Mononuclear cell (primary cell): ENCODE data around the gene LSM4. TPM values are rescaled to one million over a fixed set of nuclear protein-coding genes. Genes with fewer than 3 reads are reported as not detected.

Source experiments
- H3K27me3 ChIP-seq: 2 replicates; pipeline ENCODE4 v1.6.0; 2011; ENCODE audit warnings: low read length, control low read depth; ENCODE audit not compliant: insufficient read depth
- H3K4me1 ChIP-seq: 2 replicates; pipeline ENCODE4 v1.5.1; 2011; ENCODE audit warnings: mild to moderate bottlenecking, low read length, control low read depth; ENCODE audit not compliant: insufficient read depth
- H3K4me3 ChIP-seq: 2 replicates; pipeline ENCODE4 v1.5.1; 2011; ENCODE audit warnings: mild to moderate bottlenecking, low read length, moderate library complexity
- H3K9me3 ChIP-seq: 2 replicates; pipeline ENCODE4 v1.5.1; 2011; ENCODE audit warnings: low read depth, mild to moderate bottlenecking, control low read depth, low read length
- total RNA-seq: library from RNA; depleted of rRNA; stranded (reverse); fragments of >200 nt; gene quantifications from one replicate; pipeline ENCODE4 v1.2.3, GENCODE V29; 2012

Gene LSM4
- total RNA-seq, 1 donor = 62.4 TPM

DNA sequence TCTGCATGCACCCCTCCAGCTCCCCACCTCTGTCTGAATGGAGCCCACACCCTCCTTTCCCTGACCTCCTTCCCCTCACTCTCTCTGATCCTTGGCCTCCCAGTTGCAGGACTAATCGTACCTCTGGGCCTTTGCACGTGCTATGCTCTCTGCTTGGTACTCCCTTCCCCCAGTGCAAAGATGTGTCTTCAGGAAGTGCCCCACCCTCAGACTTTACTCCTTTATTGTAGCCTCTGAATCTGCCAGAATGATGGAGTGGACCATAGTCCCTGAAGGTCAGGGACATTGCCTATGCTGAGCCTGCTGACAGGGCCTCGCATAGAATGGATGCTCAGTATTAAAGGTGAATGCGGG is 40.1 kb downstream of the LSM4 start:
- no peaks in the 10 kb centered on the region for H3K27me3 ChIP-seq
- H3K4me1 ChIP-seq = peaks cover 46% of the 10 kb centered on the region
- H3K9me3 ChIP-seq = no peaks in the 10 kb centered on the region
- no peak overlapping the region for H3K4me3 ChIP-seq

DNA sequence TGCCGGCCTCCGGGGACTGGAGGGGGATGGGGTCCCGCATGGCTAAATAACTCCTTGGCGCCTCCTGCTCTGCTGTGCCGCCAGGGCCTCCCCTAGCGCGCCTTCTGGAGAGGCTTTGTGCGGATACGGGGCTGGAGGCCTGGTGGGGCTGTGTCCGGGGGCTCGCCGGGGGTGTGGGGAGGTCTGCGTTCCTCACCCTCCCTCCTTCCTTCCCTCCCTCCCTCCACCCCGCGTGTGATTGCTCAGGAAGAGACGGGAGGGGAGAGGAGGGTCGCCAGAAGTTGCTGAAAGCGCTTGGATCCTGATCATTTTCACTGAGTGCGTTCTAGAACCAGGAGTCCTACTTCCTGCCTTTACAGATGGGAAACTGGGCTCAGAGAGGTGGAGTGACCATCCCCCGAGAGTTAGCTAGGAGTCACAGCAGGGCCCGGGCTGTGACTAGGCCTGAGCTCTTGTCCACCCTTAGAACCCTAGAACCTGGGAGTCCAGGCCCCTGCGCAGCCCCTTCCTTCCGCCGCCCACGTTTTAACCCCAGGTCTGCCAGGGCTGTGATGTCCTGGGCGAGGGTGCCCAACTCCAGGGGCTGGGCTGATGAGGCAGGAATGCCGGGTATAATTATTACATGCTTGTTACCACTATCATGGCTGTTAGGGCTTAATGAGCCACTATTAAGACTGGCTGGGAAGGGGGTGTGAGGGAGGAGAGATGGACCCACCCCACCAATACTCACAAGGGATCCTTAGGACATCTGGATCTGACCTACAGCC is 40.7 kb downstream of the LSM4 start:
- Histone ChIP-seq H3K4me3 (peak overlapping the region; percentile 55), H3K27me3 (no peaks in the 10 kb centered on the region), H3K4me1 (peaks cover 49% of the 10 kb centered on the region), H3K9me3 (no peaks in the 10 kb centered on the region)

DNA sequence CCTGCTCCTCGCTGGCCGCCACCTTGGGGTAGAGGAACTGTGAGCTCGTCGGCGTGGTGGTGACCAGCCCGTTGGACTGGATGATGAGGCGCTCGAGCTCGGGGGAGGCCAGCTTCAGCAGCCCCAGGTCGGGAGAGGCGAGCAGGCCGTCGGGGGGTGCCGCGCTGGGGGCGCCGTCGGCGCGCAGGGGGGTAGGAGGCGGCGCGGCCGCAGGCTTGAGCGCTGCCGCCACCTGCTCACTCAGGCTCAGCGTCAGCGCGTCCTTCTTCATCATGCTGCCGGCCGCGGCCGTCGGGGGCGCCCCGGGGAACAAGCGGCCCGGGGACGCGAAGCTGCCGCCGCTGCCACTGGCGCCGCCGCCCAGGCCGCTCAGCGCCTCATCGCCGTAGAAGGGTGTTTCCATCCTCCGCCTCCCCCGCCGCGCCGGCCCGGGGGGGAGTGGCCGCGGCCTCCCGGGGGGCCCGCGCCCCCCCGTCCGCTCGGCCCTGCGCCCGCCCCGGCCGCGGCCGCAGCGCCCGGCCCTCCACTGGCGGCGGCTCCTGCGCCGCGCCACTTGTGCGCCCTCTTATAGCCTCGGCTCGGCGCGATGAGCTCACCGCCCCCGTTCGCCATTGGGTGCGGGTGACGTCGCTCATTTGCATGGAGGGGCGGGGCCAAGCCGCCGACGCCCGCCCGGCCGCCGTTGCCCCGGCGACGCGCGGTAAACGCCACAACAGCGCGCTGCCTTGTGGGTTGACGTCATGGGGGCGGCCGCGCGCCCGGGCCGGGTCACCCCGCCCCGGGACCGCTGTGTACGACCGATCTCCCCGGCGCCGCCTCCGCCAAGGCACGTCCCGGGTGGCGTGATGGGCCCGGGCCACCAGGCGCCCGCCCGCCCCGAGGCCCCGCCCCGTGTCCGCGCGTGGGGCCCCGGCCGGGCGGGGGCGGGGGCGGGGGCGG is 41.5 kb downstream of the LSM4 start, which contains the start of gene JUND:
Gene JUND (minus strand): TSS at position 541 of the 939 bp plus-strand sequence. CDS start 138 bp downstream, at position 403.
- Histone ChIP-seq H3K27me3 (no peaks in the 10 kb centered on the region), H3K9me3 (no peaks in the 10 kb centered on the region), H3K4me1 (peaks cover 51% of the 10 kb centered on the region), H3K4me3 (peak within 1 kb of the TSS; percentile 93)

DNA sequence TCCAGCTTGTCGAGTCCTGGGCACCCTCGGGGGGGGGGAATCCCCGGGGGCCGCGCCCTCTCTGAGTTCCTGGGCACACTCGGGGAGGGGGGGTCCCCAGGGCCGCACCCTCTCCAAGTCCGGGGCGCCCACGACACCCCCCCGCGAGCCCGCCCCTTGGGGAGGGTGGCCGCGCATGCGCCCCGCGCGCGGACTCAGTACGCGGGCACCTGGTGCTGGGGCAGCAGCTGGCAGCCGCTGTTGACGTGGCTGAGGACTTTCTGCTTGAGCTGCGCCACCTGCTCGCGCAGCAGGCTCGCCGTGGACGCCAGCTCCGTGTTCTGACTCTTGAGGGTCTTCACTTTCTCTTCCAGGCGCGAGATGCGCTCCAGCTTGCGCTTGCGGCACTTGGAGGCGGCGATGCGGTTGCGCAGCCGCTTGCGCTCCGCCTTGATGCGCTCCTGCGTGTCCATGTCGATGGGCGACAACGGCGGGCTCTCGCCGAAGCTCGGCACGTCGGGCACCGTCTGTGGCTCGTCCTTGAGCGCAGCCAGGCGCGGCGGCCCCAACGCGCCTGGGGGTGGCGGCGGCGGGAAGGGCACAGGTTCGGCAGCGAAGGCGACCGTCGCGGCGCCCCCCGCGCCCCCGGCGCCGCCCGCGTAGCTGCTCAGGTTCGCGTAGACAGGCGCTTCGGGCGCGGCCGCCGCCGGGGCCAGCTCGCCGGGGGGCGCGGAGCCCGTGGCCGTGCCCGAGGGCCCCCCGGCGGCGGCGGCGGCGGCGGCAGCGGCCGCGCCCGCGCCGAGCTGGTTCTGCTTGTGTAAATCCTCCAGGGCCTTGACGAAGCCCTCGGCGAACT is 42.4 kb downstream of the LSM4 start:
- Histone ChIP-seq H3K4me3 (peak overlapping the region; percentile 93), H3K9me3 (no peaks in the 10 kb centered on the region), H3K27me3 (no peaks in the 10 kb centered on the region), H3K4me1 (peaks cover 59% of the 10 kb centered on the region)

DNA sequence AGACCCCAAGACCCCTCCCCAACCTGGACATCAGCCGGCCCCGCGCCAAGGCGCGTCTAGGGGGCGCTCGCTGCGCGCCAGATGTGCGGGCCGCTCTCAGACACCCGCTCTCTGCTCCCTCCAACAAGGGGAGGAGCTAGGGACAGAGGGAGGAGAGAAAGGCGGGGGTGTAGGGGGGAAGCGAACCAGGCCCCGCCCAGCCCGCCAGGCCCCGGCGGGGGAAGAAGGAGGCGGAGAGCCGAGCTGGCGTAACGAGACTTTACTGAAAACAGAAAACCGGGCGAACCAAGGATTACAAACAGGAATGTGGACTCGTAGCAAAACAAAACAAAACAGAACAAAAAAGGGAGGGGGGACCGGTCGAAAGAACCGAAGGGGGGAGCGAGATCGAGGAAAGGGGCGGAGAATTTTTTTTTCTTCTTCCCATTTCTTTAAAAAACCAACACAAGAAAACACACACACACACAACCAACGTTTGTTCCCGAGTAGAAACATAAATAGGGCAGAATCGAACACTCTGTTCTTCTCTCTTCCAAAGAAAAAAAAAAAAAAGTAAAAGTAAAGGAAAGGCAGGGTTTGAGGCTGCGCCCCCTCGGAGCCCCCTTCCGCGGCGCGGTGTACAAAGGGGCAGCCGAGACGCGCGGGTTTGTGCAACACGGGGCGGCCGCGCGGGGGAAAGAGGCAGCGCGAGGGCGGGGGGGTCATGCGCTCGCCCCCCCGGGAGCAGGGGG is 43.2 kb downstream of the LSM4 start:
- no peaks in the 10 kb centered on the region for H3K9me3 ChIP-seq
- H3K4me3 ChIP-seq = peak overlapping the region; percentile 93
- no peaks in the 10 kb centered on the region for H3K27me3 ChIP-seq
- peaks cover 59% of the 10 kb centered on the region for H3K4me1 ChIP-seq

DNA sequence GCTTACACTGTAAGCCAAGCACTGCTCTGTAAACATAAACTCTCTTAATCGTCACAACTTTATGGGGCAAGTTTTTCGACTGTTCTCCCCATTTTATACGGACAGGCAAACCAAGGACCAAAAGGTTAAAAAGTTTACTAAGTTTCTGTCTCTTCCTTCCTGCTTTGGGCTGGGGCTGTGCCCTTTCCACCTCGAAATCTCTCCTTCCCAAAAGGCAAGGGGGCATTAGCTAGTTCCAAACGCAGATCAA is 43.7 kb downstream of the LSM4 start:
- H3K27me3 ChIP-seq = no peaks in the 10 kb centered on the region
- H3K9me3 ChIP-seq = no peaks in the 10 kb centered on the region
- H3K4me3 ChIP-seq = peak overlapping the region; percentile 93
- peaks cover 61% of the 10 kb centered on the region for H3K4me1 ChIP-seq

DNA sequence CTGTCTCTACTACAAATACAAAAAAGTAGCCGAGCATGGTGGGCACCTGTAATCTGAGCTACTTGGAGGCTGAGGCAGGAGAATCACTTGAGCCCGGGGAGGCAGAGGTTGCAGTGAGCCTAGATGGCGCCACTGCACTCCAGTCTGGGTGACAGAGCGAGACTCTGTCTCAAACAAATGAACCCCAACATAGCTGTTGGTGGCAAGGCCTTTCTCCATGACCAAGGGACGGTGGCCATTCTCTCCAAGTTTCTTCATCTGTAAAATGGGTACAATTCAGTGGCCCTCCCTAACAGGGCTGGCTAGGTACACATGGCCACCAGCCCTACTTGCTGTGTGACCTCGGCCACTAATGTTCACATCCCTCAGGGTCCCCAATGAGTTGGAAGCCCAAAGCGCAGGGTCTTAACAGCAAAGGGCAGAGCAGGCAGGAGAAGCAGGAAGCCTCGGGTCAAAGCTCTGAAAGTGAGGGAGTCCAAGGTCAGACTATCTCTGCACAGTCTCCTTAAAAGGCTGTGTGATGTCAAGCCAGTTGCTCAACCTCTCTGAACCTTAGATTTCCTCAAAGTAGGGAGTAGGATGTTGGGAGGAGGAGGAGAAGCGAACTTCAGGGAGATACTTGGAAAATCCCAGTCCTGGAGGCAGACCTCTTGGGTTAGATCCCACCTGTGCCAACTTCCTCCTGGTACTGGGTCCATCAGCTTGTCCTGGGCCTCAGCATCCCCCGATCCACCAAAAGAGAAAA is 44.2 kb downstream of the LSM4 start:
- H3K27me3 ChIP-seq = no peaks in the 10 kb centered on the region
- H3K4me1 ChIP-seq = peaks cover 62% of the 10 kb centered on the region
- no peaks in the 10 kb centered on the region for H3K9me3 ChIP-seq
- peak overlapping the region; percentile 93 for H3K4me3 ChIP-seq

DNA sequence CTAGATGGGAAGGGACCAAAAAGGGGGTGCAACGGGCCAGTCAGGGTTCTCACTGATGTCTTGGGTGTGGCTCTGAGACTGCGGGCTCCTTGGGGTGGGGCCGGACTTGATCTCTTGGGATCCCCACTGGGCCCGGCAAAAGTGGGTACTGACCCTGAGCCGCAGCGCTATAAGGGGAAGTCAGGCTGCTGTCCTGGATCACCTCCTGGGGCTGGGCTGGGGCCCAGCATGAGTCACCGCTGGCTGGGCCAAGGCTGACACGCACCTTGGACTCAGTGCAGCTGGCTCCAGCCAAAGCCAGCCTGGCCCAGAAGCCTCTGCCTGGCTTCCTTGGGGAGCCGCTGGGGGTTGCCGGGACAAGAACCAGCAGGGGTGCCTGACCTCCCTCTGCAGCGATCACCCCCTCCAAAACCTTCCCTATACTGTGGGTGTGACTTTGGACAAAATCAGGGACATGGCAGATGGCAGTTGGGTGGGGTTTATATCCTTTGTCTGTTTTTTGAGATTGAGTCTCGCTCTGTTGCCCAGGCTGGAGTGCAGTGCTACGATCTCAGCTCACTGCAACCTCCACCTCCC is 48.0 kb downstream of the LSM4 start:
- Histone ChIP-seq H3K4me3 (no peak overlapping the region), H3K27me3 (no peaks in the 10 kb centered on the region), H3K4me1 (peaks cover 45% of the 10 kb centered on the region), H3K9me3 (no peaks in the 10 kb centered on the region)

DNA sequence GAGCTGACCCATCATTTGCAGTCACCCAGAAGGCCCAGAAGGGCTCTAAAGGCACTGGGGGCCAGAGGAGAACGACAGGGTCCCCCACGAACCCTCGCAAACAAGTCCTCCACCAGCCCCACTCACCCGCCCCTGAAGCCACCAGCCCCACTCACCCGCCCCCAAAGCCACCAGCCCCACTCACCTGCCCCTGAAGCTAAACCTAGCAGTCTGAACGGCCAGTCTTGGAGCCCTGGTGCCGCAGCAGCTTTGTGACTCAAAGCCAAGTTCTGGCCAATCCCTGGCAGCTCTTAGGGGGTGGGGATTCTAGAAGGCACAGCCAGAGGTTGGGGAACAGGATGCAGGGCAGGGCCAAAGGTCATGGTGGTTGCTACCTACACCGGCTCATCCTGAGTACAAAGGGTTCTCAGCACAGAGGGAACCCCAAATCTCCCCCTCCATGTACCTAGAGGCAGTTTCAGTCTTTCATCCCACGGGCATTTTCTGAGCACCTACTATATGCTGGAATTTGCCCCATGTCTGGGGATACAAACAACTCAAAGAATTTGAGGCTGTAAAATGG is 48.6 kb downstream of the LSM4 start, which contains the start of gene IQCN:
Gene IQCN (minus strand): TSS at position 234 of the 562 bp plus-strand sequence. CDS start 4,974 bp downstream, outside the sequence.
- H3K4me3 ChIP-seq = no peak within 1 kb of the TSS
- peaks cover 45% of the 10 kb centered on the region for H3K4me1 ChIP-seq
- H3K27me3 ChIP-seq = no peaks in the 10 kb centered on the region
- H3K9me3 ChIP-seq = no peaks in the 10 kb centered on the region

DNA sequence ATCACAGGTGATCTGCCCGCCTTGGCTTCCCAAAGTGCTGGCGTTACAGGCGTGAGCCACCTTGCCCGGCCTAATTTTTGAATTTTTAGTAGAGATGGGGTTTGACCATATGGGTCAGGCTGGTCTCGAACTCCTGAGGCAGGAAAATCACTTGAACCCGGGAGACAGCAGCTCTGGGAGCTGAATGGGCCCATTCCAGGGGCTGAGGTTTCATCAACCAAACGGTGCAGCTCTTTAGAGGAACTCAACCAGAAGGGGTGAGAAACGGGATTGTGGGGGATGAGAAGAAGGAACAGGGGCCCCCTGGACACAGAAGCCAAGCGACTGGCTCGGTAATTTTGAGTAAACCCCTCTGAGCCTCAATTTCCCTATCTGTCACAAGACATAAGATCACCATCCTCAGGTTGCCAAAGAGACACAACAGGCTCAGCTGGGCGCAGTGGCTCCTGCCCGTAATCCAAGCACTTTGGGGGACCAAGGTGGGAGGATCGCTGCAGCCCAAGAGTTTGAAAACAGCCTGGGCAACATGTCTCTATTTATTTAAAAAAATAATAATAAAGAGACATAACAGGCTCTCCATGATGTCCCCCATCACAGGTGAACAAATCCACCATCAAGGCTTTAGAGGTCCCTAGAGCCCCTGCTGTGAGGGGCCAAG is 49.2 kb downstream of the LSM4 start:
- no peaks in the 10 kb centered on the region for H3K27me3 ChIP-seq
- no peaks in the 10 kb centered on the region for H3K9me3 ChIP-seq
- no peak overlapping the region for H3K4me3 ChIP-seq
- peaks cover 42% of the 10 kb centered on the region for H3K4me1 ChIP-seq

DNA sequence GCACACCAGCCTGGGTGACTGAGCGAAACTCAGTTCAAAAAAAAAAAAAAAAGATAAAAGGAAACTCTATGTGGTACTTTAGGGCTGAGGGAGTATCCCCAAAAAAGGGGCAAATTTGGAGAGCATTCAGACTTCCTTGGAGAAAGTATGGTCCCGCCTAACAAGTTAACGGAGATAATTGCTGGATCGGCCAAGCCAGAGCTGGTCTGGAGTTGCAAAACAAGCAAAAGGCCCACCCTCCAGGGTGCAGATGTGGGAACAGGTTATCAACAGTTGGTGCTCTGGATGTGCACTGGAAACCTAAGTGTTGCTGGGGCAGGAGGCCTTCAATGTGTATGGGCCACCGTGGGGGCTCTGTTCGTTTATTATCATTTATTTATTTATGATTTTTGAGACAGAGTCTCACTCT is 51.4 kb downstream of the LSM4 start:
- Histone ChIP-seq H3K4me1 (peaks cover 27% of the 10 kb centered on the region), H3K27me3 (no peaks in the 10 kb centered on the region), H3K9me3 (no peaks in the 10 kb centered on the region), H3K4me3 (no peak overlapping the region)

DNA sequence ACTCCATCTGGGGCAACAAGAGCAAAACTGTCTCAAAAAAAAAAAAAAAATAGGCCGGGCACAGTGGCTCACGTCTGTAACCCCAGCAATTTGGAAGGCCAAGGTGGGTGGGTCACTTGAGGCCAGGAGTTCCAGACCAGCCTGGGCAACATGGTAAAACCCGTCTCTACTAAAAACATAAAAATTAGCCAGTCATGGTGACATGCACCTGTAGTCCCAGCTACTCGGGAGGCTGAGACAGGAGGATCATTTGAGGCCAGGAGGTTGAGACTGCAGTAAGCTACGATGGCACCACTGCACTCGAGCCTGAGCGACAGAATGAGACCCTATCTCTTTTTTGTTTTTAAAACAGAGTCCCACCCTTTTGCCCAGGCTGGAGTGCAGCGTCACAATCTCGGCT is 52.5 kb downstream of the LSM4 start:
- Histone ChIP-seq H3K9me3 (no peaks in the 10 kb centered on the region), H3K4me1 (peaks cover 16% of the 10 kb centered on the region), H3K27me3 (no peaks in the 10 kb centered on the region), H3K4me3 (no peak overlapping the region)
